HepG2 (cell line): ENCODE data around the gene SDC4. TPM values are rescaled to one million over a fixed set of nuclear protein-coding genes. Genes with fewer than 3 reads are reported as not detected.

Experiments used
- ATAC-seq: fragments of 200-7000 bp; cut with Tn5 transposase; 3 replicates; pipeline ENCODE4 v1.9.1; 2020; ENCODE audit warnings: mild to moderate bottlenecking, moderate library complexity
- BruUV-seq: library from RNA; stranded (reverse); fragments of 400-500 nt; replicated peaks from 2 replicates; lab custom pipeline; 2021; lab: Mats Ljungman, UMichigan
- CTCF ChIA-PET: fragments of 300-600 bp; formaldehyde crosslinking; extraction: SDS; loops from one replicate; lab custom pipeline; 2021; ENCODE audit warnings: low total read pairs, inconsistent platforms, low intra/inter-chr PET ratio; lab: Yijun Ruan, JAX
- POLR2A ChIA-PET: fragments of 350-600 bp; sonication (Branson Sonifier 250); formaldehyde crosslinking; loops from one replicate; lab custom pipeline; 2020; ENCODE audit warnings: antibody characterized with exemption, inconsistent platforms; lab: Yijun Ruan, JAX
- DNase-seq: peaks from one replicate; pipeline ENCODE4 v3.0.0-alpha.2; 2015; ENCODE audit warnings: low spot score
- FAIRE-seq: peaks from 3 replicates; lab custom pipeline; 2011; peaks lifted over from hg19 to GRCh38; lab: Jason Lieb, UNC
- H2AFZ ChIP-seq: one replicate; pipeline ENCODE4 v1.6.1; 2011; ENCODE audit warnings: low read length, inconsistent platforms
- H3K27ac ChIP-seq: fragments of 300-600 bp; 3 replicates; pipeline ENCODE4 v1.8.0; 2011; ENCODE audit warnings: mixed run types, mild to moderate bottlenecking, mixed read lengths, low read length, inconsistent platforms; ENCODE audit not compliant: insufficient read depth; ENCODE audit errors: extremely low read length
- H3K27me3 ChIP-seq, 2 experiments: fragments of 200-600 bp in 1 of 2; 2 replicates in 1 of 2; 3 replicates in 1 of 2; pipeline versions ENCODE4 v1.6.0 to v1.8.0; 2011; ENCODE audit warnings: low read length in 2 of 2, mild to moderate bottlenecking in 2 of 2, moderate library complexity in 2 of 2, inconsistent platforms in 1 of 2; ENCODE audit not compliant: insufficient read depth in 2 of 2, control insufficient read depth in 1 of 2
- H3K36me3 ChIP-seq, 2 experiments: fragments of 200-600 bp in 1 of 2; replicated peaks in 1 of 2; 2 replicates in 1 of 2; 3 replicates in 1 of 2; pipeline versions ENCODE4 v1.5.1 to v1.8.0; 2011; ENCODE audit warnings: low read length in 2 of 2, inconsistent platforms in 1 of 2; ENCODE audit not compliant: insufficient read depth in 2 of 2, control insufficient read depth in 1 of 2
- H3K4me1 ChIP-seq: 2 replicates; pipeline ENCODE4 v1.5.1; 2012; ENCODE audit warnings: low read length, inconsistent platforms; ENCODE audit not compliant: insufficient read depth
- H3K4me2 ChIP-seq: 2 replicates; pipeline ENCODE4 v1.6.0; 2011; ENCODE audit warnings: low read depth, low read length, inconsistent platforms
- H3K4me3 ChIP-seq, 3 experiments: fragments of 200-600 bp in 1 of 3; sonication (generic), shearing (Covaris generic) in 1 of 3; replicated peaks in 1 of 3; 2 replicates each; pipeline ENCODE4 v1.5.1; 2011 to 2016; ENCODE audit warnings: low read length in 3 of 3, inconsistent platforms in 2 of 3, low read depth in 2 of 3, mild to moderate bottlenecking in 2 of 3, control low read depth in 1 of 3, mixed read lengths in 1 of 3; ENCODE audit not compliant: insufficient read depth in 1 of 3
- H3K79me2 ChIP-seq: one replicate; pipeline ENCODE4 v1.6.1; 2011; ENCODE audit warnings: low read length, inconsistent platforms; ENCODE audit not compliant: insufficient read depth
- H3K9ac ChIP-seq: 2 replicates; pipeline ENCODE4 v1.6.0; 2011; ENCODE audit warnings: mild to moderate bottlenecking, low read depth, low read length, inconsistent platforms; ENCODE audit not compliant: insufficient read depth
- H3K9me3 ChIP-seq: 2 replicates; pipeline ENCODE4 v1.5.1; 2012; ENCODE audit warnings: mild to moderate bottlenecking, low read length
- H4K20me1 ChIP-seq: 2 replicates; pipeline ENCODE4 v1.6.0; 2011; ENCODE audit warnings: inconsistent platforms, mild to moderate bottlenecking, low read length, moderate library complexity; ENCODE audit not compliant: insufficient read depth
- ARID2 ChIP-seq: sonication (generic); formaldehyde crosslinking; IDR thresholded peaks from 2 replicates; pipeline ENCODE4 v1.8.1; 2022; ENCODE audit warnings: mild to moderate bottlenecking, missing genetic modification reagents, borderline replicate concordance
- CERS6 ChIP-seq: sonication (generic); formaldehyde crosslinking; IDR thresholded peaks from 2 replicates; pipeline ENCODE4 v1.5.0; 2020; ENCODE audit warnings: missing genetic modification reagents
- HDAC1 ChIP-seq: sonication (generic); formaldehyde crosslinking; IDR thresholded peaks from 2 replicates; pipeline ENCODE4 v1.5.1; 2020; ENCODE audit warnings: mild to moderate bottlenecking, missing genetic modification reagents
- KAT8 ChIP-seq: IDR thresholded peaks from 2 replicates; pipeline ENCODE4 v1.6.1; 2016; ENCODE audit warnings: missing genetic modification reagents, missing compliant biosample characterization
- MTERF4 ChIP-seq: sonication (generic); formaldehyde crosslinking; IDR thresholded peaks from 2 replicates; pipeline ENCODE4 v1.8.0; 2023; ENCODE audit warnings: mild to moderate bottlenecking, missing genetic modification reagents
- NR1H2 ChIP-seq: sonication (generic); formaldehyde crosslinking; IDR thresholded peaks from 2 replicates; pipeline ENCODE4 v1.8.1; 2022; ENCODE audit warnings: low read depth, missing genetic modification reagents, borderline replicate concordance
- POLR2A ChIP-seq, 2 experiments: IDR thresholded peaks; 2 replicates each; pipeline ENCODE4 v1.6.1; 2011; ENCODE audit warnings: low read depth in 2 of 2, low read length in 2 of 2, mild to moderate bottlenecking in 1 of 2, moderate library complexity in 1 of 2; ENCODE audit not compliant: insufficient read depth in 1 of 2
- SIX4 ChIP-seq: sonication (generic); formaldehyde crosslinking; IDR thresholded peaks from 2 replicates; pipeline ENCODE4 v1.4.0; 2020; ENCODE audit warnings: missing genetic modification reagents
- SPEN ChIP-seq: sonication (generic); formaldehyde crosslinking; IDR thresholded peaks from 2 replicates; pipeline ENCODE4 v1.5.1; 2020; ENCODE audit warnings: low read depth, mild to moderate bottlenecking, missing genetic modification reagents
- ZBTB38 ChIP-seq: sonication (generic); formaldehyde crosslinking; IDR thresholded peaks from 2 replicates; pipeline ENCODE4 v1.5.1; 2020; ENCODE audit warnings: mild to moderate bottlenecking, missing genetic modification reagents
- ZFP1 ChIP-seq: IDR thresholded peaks from 2 replicates; pipeline ENCODE4 v1.6.1; 2016
- ZFY ChIP-seq: sonication (generic); formaldehyde crosslinking; IDR thresholded peaks from 2 replicates; pipeline ENCODE4 v1.4.0; 2020; ENCODE audit warnings: missing genetic modification reagents
- ZNF124 ChIP-seq: sonication (generic); formaldehyde crosslinking; IDR thresholded peaks from 2 replicates; pipeline ENCODE4 v1.4.0; 2020; ENCODE audit warnings: missing genetic modification reagents
- ZNF18 ChIP-seq: sonication (generic); formaldehyde crosslinking; IDR thresholded peaks from 2 replicates; pipeline ENCODE4 v1.8.0; 2022; ENCODE audit warnings: mild to moderate bottlenecking, missing genetic modification reagents; ENCODE audit not compliant: insufficient replicate concordance
- ZNF790 ChIP-seq: sonication (generic); formaldehyde crosslinking; IDR thresholded peaks from 2 replicates; pipeline ENCODE4 v1.8.0; 2022; ENCODE audit warnings: missing genetic modification reagents, mild to moderate bottlenecking, borderline replicate concordance
- WGBS: methylation state at CpG from one replicate; pipeline ENCODE4 v1.1.6; 2017; ENCODE audit warnings: low lambda C conversion rate; 5-methylcytosine and 5-hydroxymethylcytosine counted together
- in situ Hi-C: cut with HindIII; loops from 2 replicates; pipeline ENCODE4 v1.10.0; 2017; ENCODE audit warnings: low pct_unique_long_range_greater_than_20kb; ENCODE audit not compliant: extremely low pct_ligation_motif_present
- intact Hi-C: fragments of 100-400 bp; cut with micrococcal nuclease; formaldehyde crosslinking; loops from one replicate; pipeline ENCODE4 v1.10.0; 2022; ENCODE audit not compliant: unreplicated experiment
- polyA plus RNA-seq, 8 experiments: library from polyadenylated mRNA; depleted of rRNA in 3 of 8; stranded (reverse) in 7 of 8; unstranded in 1 of 8; fragments of >200 nt; fragmentation: Illumina TruSeq in 4 of 8; extraction: Trizol in 4 of 8; gene quantifications; 2 replicates each; pipeline versions ENCODE4 v1.2.1 to v1.2.3, GENCODE V29; 2011 to 2016; ENCODE audit warnings: low read depth in 4 of 8, missing spikeins in 1 of 8, mixed read lengths in 1 of 8; ENCODE audit not compliant: insufficient read depth in 1 of 8
- total RNA-seq, 5 experiments: library from RNA; depleted of rRNA; stranded (reverse); fragments of >200 nt; fragmentation: Illumina TruSeq; extraction: Trizol; gene quantifications; 2 replicates each; pipeline ENCODE4 v1.2.3, GENCODE V29; 2016; ENCODE audit warnings: low read depth in 1 of 5

The SDC4 gene
- total and polyA plus RNA-seq, 2 of the 13 experiments (the other 11 are each of a cell fraction or from before 2014, with no cell fraction given): 49.0 to 65.1 TPM

GRCh38 chr20:45346851-45347250 is 1.4 kb downstream of the SDC4 start:
- H3K9me3 ChIP-seq: no peaks in the 10 kb centered on the region
- H3K27me3 ChIP-seq: peaks cover 1 to 11% of the 10 kb centered on the region in 2 experiments; a peak in 2 of 5 replicates
- ChIA-PET POLR2A (interaction anchor here (0.7 to 29.5 kb wide), 9 partner anchors 4 to 462 kb away, joined by 3 to 1422 read pairs (median 5); partner anchors contain the start of genes PIGT, SDC4, SYS1 and YWHAB), CTCF (no interaction called here)
- ATAC-seq (no peak), FAIRE-seq (no peak), DNase-seq (no peak)
- BruUV-seq: no TSS peak
- H3K9ac ChIP-seq: peak overlapping the region; percentile 76
- H3K4me3 ChIP-seq: peak overlapping the region; percentile 79 to 87 (median 87)
- intact Hi-C loops (no loop called here), in situ Hi-C loops (no loop called here)
- H3K79me2 ChIP-seq: peaks cover 34% of the 10 kb centered on the region
- H2AFZ ChIP-seq: no peak overlapping the region
- H4K20me1 ChIP-seq: peaks cover 8% of the 10 kb centered on the region; the same call in 1 of the 2 replicates
- no peaks in the 10 kb centered on the region for H3K36me3 ChIP-seq
- peak overlapping the region; percentile 99 for H3K4me2 ChIP-seq
- WGBS: 44% methylated on average over 5 of the region's 5 CpGs
- peaks cover 82% of the 10 kb centered on the region for H3K4me1 ChIP-seq
- no peak overlapping the region for H3K27ac ChIP-seq
- no peak for TF ChIP-seq CERS6 (CRISPR knock-in tag)
- no peak for TF ChIP-seq POLR2A (IDR thresholded peaks at IDR 0.05; ENCODE audit: insufficient read depth in 1 of 2, low read depth in 2 of 2, low read length in 2 of 2)
- TF ChIP-seq ZNF790 (CRISPR knock-in tag): no peak
- TF ChIP-seq SPEN (CRISPR knock-in tag): no peak
- TF ChIP-seq MTERF4 (CRISPR knock-in tag): no peak
- TF ChIP-seq KAT8 (CRISPR knock-in tag): no peak
- no peak for TF ChIP-seq SIX4 (CRISPR knock-in tag)
- 0 out of 2 replicates have a peak, but pooled peaks have one; percentile 26 for TF ChIP-seq ZNF124
- no peak for TF ChIP-seq ZFP1 (CRISPR knock-in tag)
- 0 out of 2 replicates have a peak, but pooled peaks have one; percentile 3 for TF ChIP-seq HDAC1 (CRISPR knock-in tag)
- no peak for TF ChIP-seq NR1H2 (CRISPR knock-in tag)
- TF ChIP-seq ZBTB38 (CRISPR knock-in tag): no peak
- TF ChIP-seq ZNF18 (CRISPR knock-in tag): no peak
- no peak for TF ChIP-seq ZFY (CRISPR knock-in tag)
- no peak for TF ChIP-seq ARID2
